ENCODE results near the gene C14orf180. TPM values are rescaled to one million over a fixed set of nuclear protein-coding genes. Genes with fewer than 3 reads are reported as not detected.
A peak's percentile ranks its signal among the peaks of the same experiment; 100 is the strongest.

C14orf180 gene
- not detected for total RNA-seq
- not detected for polyA plus RNA-seq

- no peak within 1 kb of the TSS for H3K27ac ChIP-seq (ENCODE audit: low read depth, low read length)
- H3K36me3 Mint-ChIP-seq: no peaks in the 10 kb centered on the region
- CTCF ChIA-PET: no interaction called here
- H3K9me3 Mint-ChIP-seq: no peaks in the 10 kb centered on the region
- POLR2A ChIA-PET: no interaction called here
- no peaks in the 10 kb centered on the region for H3K4me1 Mint-ChIP-seq
- DNase-seq: no peak
- H3K27ac Mint-ChIP-seq: no peak within 1 kb of the TSS
- no peak within 1 kb of the TSS for H3K4me3 ChIP-seq (ENCODE audit: low read length)
- H3K27me3 ChIP-seq (ENCODE audit: insufficient read depth, low read length, poor library complexity, severe bottlenecking): no peaks in the 10 kb centered on the region
- H3K27me3 Mint-ChIP-seq: no peaks in the 10 kb centered on the region
- no peak within 1 kb of the TSS for H3K4me3 Mint-ChIP-seq
- no peaks in the 10 kb centered on the region for H3K9me3 ChIP-seq (ENCODE audit: low read length)
- H3K4me1 ChIP-seq (ENCODE audit: insufficient read depth, low read length): no peaks in the 10 kb centered on the region
- H3K36me3 ChIP-seq (ENCODE audit: insufficient read depth, low read length): no peaks in the 10 kb centered on the region
These were observed at the start of gene C14orf180 for GRCh38 chr14:104579507-104579906. C14orf180 (plus strand) TSS chr14:104579764; CDS start chr14:104586431, 6,667 bp downstream.

DNA sequence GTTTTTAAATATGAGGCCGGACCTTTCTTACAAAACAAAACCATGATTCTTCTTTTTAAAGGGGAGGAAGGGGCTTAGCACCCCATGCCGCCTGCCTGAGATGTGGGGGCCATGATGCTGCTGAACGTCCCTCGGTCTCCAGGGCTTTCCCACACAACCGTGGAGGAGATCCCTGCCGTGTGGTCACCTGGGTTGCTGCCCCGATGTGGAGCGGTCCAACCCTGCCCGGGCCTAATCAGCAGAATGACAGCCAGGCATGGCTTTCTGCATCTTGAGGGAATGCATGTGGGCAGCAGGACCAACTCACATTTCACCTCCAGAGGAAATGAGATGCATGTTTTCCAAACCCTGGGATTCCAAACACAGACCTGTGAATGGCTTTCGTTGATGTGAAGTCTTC lies 48.9 kb upstream of the C14orf180 start:
- Histone ChIP-seq H3K27me3 (ENCODE audit: insufficient read depth, low read length, poor library complexity, severe bottlenecking) (no peaks in the 10 kb centered on the region), H3K36me3 (ENCODE audit: insufficient read depth, low read length) (no peaks in the 10 kb centered on the region), H3K9me3 (ENCODE audit: low read length) (no peaks in the 10 kb centered on the region), H3K4me1 (ENCODE audit: insufficient read depth, low read length) (no peaks in the 10 kb centered on the region), H3K4me3 (ENCODE audit: low read length) (no peak overlapping the region), H3K27ac (ENCODE audit: low read depth, low read length) (no peak overlapping the region)
- Mint-ChIP-seq H3K9me3 (peaks cover 7 to 13% (median 11%) of the 10 kb centered on the region in 5 donors), H3K27ac (no peak overlapping the region), H3K27me3 (peaks cover 7 to 11% of the 10 kb centered on the region in 2 donors), H3K4me1 (peaks cover 0 to 9% (median 8%) of the 10 kb centered on the region in 3 donors), H3K4me3 (no peak overlapping the region), H3K36me3 (peaks cover 0 to 2% (median 0%) of the 10 kb centered on the region in 3 donors)
- peak in 1 of 5 donors; percentile 24 for DNase-seq
- ChIA-PET CTCF (no interaction called here), POLR2A (no interaction called here)

DNA sequence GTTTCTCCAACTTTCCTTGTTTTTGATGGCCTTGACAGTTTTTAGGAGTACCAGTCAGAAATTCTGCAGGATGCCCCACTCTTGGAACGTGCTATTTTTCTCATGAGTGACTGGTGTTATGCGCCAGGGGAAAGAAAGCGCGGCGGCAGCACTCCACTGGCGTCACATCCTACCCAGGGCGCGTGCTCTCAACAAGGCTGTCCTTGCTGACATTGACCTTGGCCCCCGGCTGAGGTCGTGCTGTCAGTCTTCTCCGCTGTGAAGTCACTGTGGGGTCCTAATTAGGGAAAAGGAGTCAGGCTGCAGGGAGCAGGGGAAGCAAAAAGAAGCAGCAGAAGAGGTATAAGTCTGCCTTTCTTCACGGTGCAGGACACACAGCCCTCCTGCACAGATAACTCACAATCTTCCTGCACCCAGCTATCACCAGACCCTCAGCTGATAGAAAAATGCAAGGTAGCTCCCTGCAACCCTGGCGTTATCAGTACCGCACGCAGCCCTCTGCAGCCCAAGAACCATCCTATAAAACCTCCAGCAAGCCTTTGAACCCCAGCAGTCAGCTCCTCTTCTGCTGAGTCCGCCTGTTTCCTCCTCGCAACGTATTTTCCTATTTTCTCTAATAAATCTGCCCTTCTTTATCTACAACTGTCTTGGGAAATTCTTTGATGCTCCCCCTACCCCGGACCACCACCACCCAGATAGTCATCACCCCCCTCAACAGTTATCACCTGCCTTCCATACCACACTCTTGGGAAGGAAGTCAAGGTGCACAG lies 48.0 kb upstream of the C14orf180 start:
- H3K27ac Mint-ChIP-seq: no peak overlapping the region
- Histone ChIP-seq H3K27me3 (ENCODE audit: insufficient read depth, low read length, poor library complexity, severe bottlenecking) (no peaks in the 10 kb centered on the region), H3K4me3 (ENCODE audit: low read length) (no peak overlapping the region), H3K27ac (ENCODE audit: low read depth, low read length) (no peak overlapping the region), H3K36me3 (ENCODE audit: insufficient read depth, low read length) (no peaks in the 10 kb centered on the region), H3K4me1 (ENCODE audit: insufficient read depth, low read length) (no peaks in the 10 kb centered on the region), H3K9me3 (ENCODE audit: low read length) (no peaks in the 10 kb centered on the region)
- POLR2A ChIA-PET: no interaction called here
- H3K27me3 Mint-ChIP-seq: peaks cover 7 to 12% of the 10 kb centered on the region in 2 donors
- peaks cover 0 to 2% (median 0%) of the 10 kb centered on the region in 3 donors for H3K36me3 Mint-ChIP-seq
- no peak overlapping the region for H3K4me3 Mint-ChIP-seq
- CTCF ChIA-PET: no interaction called here
- no peak for DNase-seq
- peaks cover 0 to 9% (median 8%) of the 10 kb centered on the region in 3 donors for H3K4me1 Mint-ChIP-seq
- peaks cover 7 to 13% (median 11%) of the 10 kb centered on the region in 5 donors for H3K9me3 Mint-ChIP-seq

- no peak overlapping the region for H3K27ac Mint-ChIP-seq
- DNase-seq: no peak
- H3K27me3 Mint-ChIP-seq: peaks cover 7 to 16% of the 10 kb centered on the region in 2 donors
- POLR2A ChIA-PET: no interaction called here
- H3K4me1 Mint-ChIP-seq: peaks cover 0 to 9% (median 8%) of the 10 kb centered on the region in 3 donors
- peaks cover 7 to 13% (median 11%) of the 10 kb centered on the region in 5 donors for H3K9me3 Mint-ChIP-seq
- H3K36me3 Mint-ChIP-seq: peaks cover 0 to 2% (median 0%) of the 10 kb centered on the region in 3 donors
- CTCF ChIA-PET: no interaction called here
- Histone ChIP-seq H3K27ac (ENCODE audit: low read depth, low read length) (no peak overlapping the region), H3K9me3 (ENCODE audit: low read length) (no peaks in the 10 kb centered on the region), H3K4me3 (ENCODE audit: low read length) (no peak overlapping the region), H3K4me1 (ENCODE audit: insufficient read depth, low read length) (no peaks in the 10 kb centered on the region), H3K27me3 (ENCODE audit: insufficient read depth, low read length, poor library complexity, severe bottlenecking) (no peaks in the 10 kb centered on the region), H3K36me3 (ENCODE audit: insufficient read depth, low read length) (no peaks in the 10 kb centered on the region)
- H3K4me3 Mint-ChIP-seq: no peak overlapping the region
These were observed 47.4 kb upstream of the C14orf180 start for GRCh38 chr14:104532191-104532555.

GRCh38 chr14:104534036-104534435 lies 45.5 kb upstream of the C14orf180 start:
- Mint-ChIP-seq H3K9me3 (peaks cover 0 to 8% (median 4%) of the 10 kb centered on the region in 5 donors), H3K27me3 (peaks cover 10 to 16% of the 10 kb centered on the region in 2 donors), H3K36me3 (no peaks in the 10 kb centered on the region), H3K4me1 (peaks cover 0 to 1% (median 0%) of the 10 kb centered on the region in 3 donors), H3K4me3 (no peak overlapping the region), H3K27ac (no peak overlapping the region)
- no peak for DNase-seq
- Histone ChIP-seq H3K9me3 (ENCODE audit: low read length) (no peaks in the 10 kb centered on the region), H3K4me1 (ENCODE audit: insufficient read depth, low read length) (no peaks in the 10 kb centered on the region), H3K4me3 (ENCODE audit: low read length) (no peak overlapping the region), H3K27me3 (ENCODE audit: insufficient read depth, low read length, poor library complexity, severe bottlenecking) (no peaks in the 10 kb centered on the region), H3K36me3 (ENCODE audit: insufficient read depth, low read length) (no peaks in the 10 kb centered on the region), H3K27ac (ENCODE audit: low read depth, low read length) (no peak overlapping the region)
- CTCF ChIA-PET: no interaction called here
- POLR2A ChIA-PET: no interaction called here

- Mint-ChIP-seq H3K27me3 (peaks cover 11 to 29% of the 10 kb centered on the region in 2 donors), H3K36me3 (no peaks in the 10 kb centered on the region), H3K27ac (no peak overlapping the region)
These were observed 42.5 kb upstream of the C14orf180 start for GRCh38 chr14:104536942-104537612.

GRCh38 chr14:104537613-104537988 lies 42.0 kb upstream of the C14orf180 start:
- Mint-ChIP-seq H3K27ac (no peak overlapping the region), H3K9me3 (peaks cover 0 to 8% (median 4%) of the 10 kb centered on the region in 5 donors), H3K4me1 (peaks cover 0 to 1% (median 0%) of the 10 kb centered on the region in 3 donors), H3K4me3 (no peak overlapping the region), H3K36me3 (no peaks in the 10 kb centered on the region), H3K27me3 (peaks cover 13 to 29% of the 10 kb centered on the region in 2 donors)
- DNase-seq: no peak
- Histone ChIP-seq H3K27me3 (ENCODE audit: insufficient read depth, low read length, poor library complexity, severe bottlenecking) (no peaks in the 10 kb centered on the region), H3K27ac (ENCODE audit: low read depth, low read length) (no peak overlapping the region), H3K9me3 (ENCODE audit: low read length) (no peaks in the 10 kb centered on the region), H3K4me1 (ENCODE audit: insufficient read depth, low read length) (no peaks in the 10 kb centered on the region), H3K4me3 (ENCODE audit: low read length) (no peak overlapping the region), H3K36me3 (ENCODE audit: insufficient read depth, low read length) (no peaks in the 10 kb centered on the region)
- POLR2A ChIA-PET: no interaction called here
- CTCF ChIA-PET: no interaction called here

More at GRCh38 chr14:104536942-104537612, 42.5 kb upstream of the C14orf180 start:
- Histone ChIP-seq H3K36me3 (ENCODE audit: insufficient read depth, low read length) (no peaks in the 10 kb centered on the region), H3K9me3 (ENCODE audit: low read length) (no peaks in the 10 kb centered on the region), H3K4me3 (ENCODE audit: low read length) (no peak overlapping the region), H3K4me1 (ENCODE audit: insufficient read depth, low read length) (no peaks in the 10 kb centered on the region), H3K27me3 (ENCODE audit: insufficient read depth, low read length, poor library complexity, severe bottlenecking) (no peaks in the 10 kb centered on the region), H3K27ac (ENCODE audit: low read depth, low read length) (no peak overlapping the region)
- DNase-seq: no peak
- Mint-ChIP-seq H3K4me3 (no peak overlapping the region), H3K9me3 (peaks cover 0 to 8% (median 4%) of the 10 kb centered on the region in 5 donors), H3K4me1 (peaks cover 0 to 1% (median 0%) of the 10 kb centered on the region in 3 donors)
- POLR2A ChIA-PET: no interaction called here
- CTCF ChIA-PET: no interaction called here

DNA sequence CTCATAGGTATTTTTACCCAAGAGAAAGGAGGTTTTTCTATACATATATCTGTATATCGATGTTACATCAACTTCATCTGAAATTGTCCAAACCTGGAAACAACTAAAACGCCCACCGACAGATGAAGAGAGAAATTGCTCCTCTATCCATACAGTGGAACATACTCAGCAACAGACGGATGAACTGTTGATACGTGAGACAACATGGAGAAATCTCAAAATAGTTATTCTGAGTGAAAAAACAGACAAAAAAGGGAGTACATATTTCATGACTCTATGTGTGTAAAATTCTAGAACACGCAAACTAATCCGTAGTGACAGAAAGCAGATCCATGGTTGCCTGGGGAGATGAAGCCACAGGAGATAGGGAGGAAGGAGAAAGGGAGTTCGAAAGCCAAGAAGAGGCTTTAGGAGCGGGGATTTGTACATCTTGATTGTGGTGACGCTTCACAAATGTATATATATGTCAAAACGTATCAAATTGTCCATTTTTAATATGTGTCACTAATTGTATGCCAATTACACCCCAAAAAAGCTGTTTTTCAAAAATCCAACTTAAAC lies 37.6 kb upstream of the C14orf180 start:
- H3K36me3 ChIP-seq (ENCODE audit: insufficient read depth, low read length): no peaks in the 10 kb centered on the region
- H3K4me1 Mint-ChIP-seq: peaks cover 0 to 1% (median 0%) of the 10 kb centered on the region in 3 donors
- no peaks in the 10 kb centered on the region for H3K9me3 ChIP-seq (ENCODE audit: low read length)
- no peaks in the 10 kb centered on the region for H3K27me3 ChIP-seq (ENCODE audit: insufficient read depth, low read length, poor library complexity, severe bottlenecking)
- no peak overlapping the region for H3K4me3 Mint-ChIP-seq
- H3K36me3 Mint-ChIP-seq: no peaks in the 10 kb centered on the region
- POLR2A ChIA-PET: no interaction called here
- DNase-seq: no peak
- H3K27ac Mint-ChIP-seq: peak overlapping the region in 1 of 8 donors; percentile 38
- no peak overlapping the region for H3K27ac ChIP-seq (ENCODE audit: low read depth, low read length)
- H3K4me1 ChIP-seq (ENCODE audit: insufficient read depth, low read length): no peaks in the 10 kb centered on the region
- no peak overlapping the region for H3K4me3 ChIP-seq (ENCODE audit: low read length)
- H3K27me3 Mint-ChIP-seq: peaks cover 18 to 49% of the 10 kb centered on the region in 2 donors
- H3K9me3 Mint-ChIP-seq: no peaks in the 10 kb centered on the region
- CTCF ChIA-PET: no interaction called here

All from CD8-positive, alpha-beta memory T cell (primary cell).